Activated CD4-positive, CD25-positive, alpha-beta regulatory T cell treated with anti-CD3 and anti-CD28 coated beads, Interleukin-2, amount 50 U/mL, for 72 hours (primary cell): ENCODE data around the gene ZNF750.
"Not testable (repeated sequence)": the region's sequence is repeated elsewhere in the genome, so short reads cannot be mapped to it uniquely, and the experiment has no call there.

ENCODE experiments used
- DNase-seq: peaks from one replicate; pipeline ENCODE4 v3.0.0; 2021

ZNF750 gene

GRCh38 chr17:82790391-82790790, 49.4 kb downstream of the ZNF750 start:
- no peak for DNase-seq

DNA sequence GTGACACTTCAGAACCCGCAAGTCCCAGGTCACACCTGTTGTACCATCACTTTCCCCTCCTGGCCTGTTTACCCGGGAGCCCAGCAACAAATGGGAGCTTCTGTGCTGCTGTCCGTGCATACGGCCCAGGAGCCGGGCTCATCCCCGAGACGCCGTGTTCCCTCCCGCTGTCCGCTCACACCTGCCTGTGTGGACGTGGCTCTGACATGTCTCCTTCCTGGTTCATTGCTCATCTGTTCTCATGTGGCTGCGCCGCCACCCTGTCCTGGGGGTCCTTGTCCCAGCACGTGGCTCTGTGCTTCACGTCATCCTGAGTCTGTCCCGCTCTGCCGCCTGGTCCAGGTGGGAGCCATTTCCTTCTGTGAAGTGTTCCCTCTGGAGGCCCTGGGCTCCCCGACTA, 50.0 kb downstream of the ZNF750 start:
- no peak for DNase-seq

- no peak for DNase-seq
Measured at GRCh38 chr17:82789051-82789592, 50.7 kb downstream of the ZNF750 start.

- no peak for DNase-seq
Measured at GRCh38 chr17:82788206-82789001, 51.4 kb downstream of the ZNF750 start.

DNA sequence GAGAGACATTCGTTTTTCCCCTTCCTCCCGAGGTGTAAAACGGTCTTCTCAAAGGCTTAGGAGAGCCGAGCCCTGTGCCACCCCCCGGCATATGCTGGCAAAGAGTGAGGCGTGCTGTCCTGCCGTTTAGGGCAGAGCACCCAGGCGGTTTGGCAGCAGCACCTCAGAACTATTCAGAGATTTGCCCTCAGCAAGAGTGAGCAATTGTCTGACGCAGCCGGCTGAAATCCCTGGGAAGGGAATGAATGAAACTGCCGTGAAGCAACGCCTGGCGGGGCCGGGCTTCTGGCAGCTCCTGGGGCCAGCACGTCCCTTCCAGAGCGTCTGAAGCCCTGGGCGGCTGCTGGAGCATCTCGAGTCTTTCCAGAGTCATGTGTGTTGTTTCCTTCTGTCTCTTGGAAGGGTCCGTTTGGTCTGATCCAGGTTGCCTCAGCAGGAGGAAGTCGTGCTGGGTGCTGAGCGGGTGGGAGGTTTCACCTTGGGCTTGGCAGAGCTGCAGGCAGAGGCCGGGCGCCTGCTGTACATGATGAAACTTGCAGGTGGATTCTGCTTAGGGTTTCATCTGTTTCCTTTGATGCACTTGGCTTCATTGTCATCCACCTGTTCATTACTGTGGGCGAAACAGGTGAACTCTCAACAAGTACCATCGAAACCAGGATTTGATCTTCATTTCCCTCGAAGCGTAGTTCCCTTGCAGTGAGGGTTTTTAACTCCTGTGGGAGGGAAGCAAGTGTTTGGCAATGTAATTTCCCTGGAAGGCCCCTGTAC, 52.6 kb downstream of the ZNF750 start:
- no peak for DNase-seq

DNA sequence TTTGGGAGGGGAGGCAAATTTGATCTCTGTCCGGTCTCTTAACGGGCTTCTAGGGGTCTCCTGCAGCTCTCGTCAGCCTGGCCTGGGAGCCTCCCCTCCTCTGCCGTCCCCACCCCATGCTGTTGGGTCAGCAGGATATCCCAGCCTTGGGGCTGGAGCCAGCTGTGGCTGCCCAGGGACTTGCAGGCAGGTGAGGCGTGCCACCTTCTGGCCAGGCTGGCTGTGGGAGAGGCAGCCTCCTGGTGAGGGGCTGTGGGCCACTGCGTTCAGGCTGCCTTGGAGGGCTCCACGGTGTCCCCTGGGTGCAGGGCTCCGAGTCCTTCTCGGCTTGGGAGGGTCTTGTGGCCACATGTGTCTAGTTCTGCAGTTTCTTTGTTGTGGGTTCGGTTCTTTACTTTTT, 53.4 kb downstream of the ZNF750 start:
- DNase-seq: no peak

DNA sequence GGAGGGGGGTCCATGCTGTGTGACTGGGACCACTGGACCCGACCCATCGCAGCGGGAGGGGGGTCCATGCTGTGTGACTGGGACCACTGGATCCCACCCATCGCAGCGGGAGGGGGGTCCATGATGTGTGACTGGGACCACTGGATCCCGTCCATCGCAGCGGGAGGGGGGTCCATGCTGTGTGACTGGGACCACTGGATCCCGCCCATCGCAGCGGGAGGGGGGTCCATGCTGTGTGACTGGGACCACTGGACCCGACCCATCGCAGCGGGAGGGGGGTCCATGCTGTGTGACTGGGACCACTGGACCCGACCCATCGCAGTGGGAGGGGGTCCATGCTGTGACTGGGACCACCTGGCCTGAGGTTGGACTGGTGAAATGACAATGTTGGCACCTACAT, 54.2 kb downstream of the ZNF750 start:
- not testable (repeated sequence) for DNase-seq

DNA sequence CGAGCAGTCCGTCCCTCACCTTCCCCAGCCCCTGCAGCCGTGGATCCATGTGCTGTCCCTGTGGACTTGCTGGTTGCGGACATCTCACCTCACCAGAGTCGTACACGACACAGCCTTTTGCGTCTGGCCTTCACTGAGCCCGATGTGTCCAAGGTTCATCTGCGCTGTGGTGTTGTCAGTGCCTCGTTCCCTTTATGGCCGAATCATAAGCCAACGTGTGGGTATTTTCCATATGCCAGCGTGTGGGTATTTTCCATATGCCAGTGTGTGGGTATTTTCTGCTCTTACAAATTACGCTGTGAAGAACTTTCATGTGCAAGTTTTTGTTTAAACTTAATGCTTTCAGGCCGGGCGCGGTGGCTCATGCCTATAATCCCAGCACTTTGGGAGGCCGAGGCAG, 56.3 kb downstream of the ZNF750 start:
- no peak for DNase-seq

DNA sequence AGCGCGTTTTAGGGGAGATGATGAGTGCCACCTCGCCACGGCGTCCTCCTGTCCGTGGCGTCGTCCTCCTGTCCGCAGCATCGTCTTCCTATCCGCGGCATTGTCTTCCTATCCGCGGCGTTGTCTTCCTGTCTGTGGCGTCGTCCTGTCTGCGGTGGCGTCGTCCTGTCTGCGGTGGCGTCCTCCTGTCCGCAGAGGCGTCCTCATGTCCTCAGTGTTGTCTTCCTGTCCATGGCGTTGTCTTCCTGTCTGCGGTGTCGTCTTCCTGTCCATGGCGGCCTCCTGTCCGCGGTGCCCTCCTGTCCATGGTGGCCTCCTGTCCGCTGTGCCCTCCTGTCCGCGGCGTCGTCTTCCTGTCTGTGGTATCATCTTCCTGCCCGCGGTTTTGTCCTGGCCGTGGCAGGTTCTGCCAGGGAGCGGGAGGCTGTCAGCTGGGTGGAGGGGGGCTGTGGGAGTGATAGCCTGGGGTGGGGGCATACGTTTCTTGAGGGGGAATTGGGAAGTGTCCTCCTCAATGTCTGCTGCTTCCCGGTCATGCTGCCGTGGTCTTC, 57.1 kb downstream of the ZNF750 start:
- DNase-seq: no peak

GRCh38 chr17:82781894-82782274, 57.9 kb downstream of the ZNF750 start:
- peak; percentile 81 for DNase-seq

GRCh38 chr17:82780971-82781893, 58.6 kb downstream of the ZNF750 start:
- no peak for DNase-seq

DNA sequence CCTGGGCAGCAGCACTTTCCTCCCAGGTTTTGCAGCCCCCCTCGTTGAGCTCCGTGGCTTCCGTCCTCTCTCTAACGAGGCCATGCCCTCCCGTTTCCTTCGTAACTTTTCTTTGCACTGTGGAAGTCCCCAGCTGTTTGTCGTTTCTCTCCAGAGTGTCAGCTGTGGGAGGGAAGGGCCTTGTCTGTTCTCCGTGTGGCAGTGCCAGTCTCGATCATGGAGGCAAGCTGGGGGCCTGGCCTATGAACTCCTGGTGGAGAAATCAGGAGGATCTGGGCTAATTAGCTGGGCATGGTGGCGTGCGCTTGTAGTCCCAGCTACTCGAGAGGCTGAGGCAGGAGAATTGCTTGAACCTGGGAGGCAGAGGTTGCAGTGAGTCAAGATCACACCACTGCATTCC, 59.6 kb downstream of the ZNF750 start:
- DNase-seq: no peak

GRCh38 chr17:82779541-82779940, 60.3 kb downstream of the ZNF750 start:
- DNase-seq: no peak
